GM18498 (cell line): ENCODE measurements around the gene ATXN7L3.
A peak's percentile ranks its signal among the peaks of the same experiment; 100 is the strongest.

Experiments used
- ATAC-seq: cut with Tn5 transposase; IDR thresholded peaks from one replicate; pipeline ENCODE4 v1.9.1; 2021; ENCODE audit warnings: mild to moderate bottlenecking, moderate library complexity; ENCODE audit not compliant: unreplicated experiment

The ATXN7L3 gene

GRCh38 chr17:44203731-44204440 is 4.2 kb upstream of the ATXN7L3 start:
- no peak for ATAC-seq

DNA sequence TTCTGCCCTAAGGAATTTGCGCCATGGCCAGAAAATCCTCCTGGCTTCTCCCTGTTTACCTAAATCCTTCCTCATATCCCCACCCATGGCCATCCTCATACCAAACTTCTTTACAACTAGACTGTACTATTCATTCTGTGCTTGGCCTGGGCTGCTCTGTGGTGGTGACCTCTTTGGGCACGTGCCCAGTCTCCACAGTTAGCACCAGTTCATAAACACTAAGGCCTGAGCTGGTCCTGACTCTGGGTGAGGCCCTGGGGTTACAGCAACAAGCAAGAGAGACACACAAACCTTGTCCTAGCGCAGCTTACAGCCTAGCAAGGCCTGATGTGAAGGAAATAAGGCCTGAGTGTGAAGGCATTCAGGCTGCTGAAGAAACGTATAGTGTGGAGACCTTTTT is 3.1 kb upstream of the ATXN7L3 start:
- ATAC-seq: no peak

DNA sequence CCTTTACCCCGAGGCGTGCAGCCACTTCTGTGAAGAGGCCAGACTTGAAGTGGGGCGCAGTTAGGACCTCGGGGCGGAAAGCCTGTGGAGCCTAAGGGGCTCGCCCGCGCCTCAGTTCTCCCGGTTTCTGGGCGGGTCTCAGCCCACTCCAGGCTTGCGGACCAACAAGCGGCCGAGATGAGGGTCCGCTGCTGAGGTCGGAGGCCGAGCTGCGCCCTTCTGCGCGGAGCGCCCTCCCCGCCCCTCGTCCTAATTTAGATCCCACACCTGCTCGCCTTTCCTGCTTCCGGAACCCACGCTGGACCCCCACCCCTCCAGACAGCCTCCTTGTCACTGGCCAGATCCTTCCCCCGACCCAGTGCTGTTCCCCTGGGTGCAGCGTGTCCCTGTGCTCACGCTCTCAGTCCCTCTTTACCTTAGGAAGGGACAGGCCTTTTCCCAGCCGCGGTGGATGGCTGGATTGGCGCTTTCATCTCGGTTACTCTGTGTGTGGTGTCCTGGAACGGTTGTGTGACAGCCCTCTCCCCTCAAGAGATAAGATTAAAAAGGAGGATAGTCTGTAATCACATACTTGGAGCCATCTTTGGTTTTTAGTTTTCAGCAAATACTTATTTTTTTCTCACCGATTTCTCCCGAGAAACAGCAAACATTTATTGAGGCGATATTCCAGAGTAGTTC is 933 bp upstream of the ATXN7L3 start:
- no peak for ATAC-seq

DNA sequence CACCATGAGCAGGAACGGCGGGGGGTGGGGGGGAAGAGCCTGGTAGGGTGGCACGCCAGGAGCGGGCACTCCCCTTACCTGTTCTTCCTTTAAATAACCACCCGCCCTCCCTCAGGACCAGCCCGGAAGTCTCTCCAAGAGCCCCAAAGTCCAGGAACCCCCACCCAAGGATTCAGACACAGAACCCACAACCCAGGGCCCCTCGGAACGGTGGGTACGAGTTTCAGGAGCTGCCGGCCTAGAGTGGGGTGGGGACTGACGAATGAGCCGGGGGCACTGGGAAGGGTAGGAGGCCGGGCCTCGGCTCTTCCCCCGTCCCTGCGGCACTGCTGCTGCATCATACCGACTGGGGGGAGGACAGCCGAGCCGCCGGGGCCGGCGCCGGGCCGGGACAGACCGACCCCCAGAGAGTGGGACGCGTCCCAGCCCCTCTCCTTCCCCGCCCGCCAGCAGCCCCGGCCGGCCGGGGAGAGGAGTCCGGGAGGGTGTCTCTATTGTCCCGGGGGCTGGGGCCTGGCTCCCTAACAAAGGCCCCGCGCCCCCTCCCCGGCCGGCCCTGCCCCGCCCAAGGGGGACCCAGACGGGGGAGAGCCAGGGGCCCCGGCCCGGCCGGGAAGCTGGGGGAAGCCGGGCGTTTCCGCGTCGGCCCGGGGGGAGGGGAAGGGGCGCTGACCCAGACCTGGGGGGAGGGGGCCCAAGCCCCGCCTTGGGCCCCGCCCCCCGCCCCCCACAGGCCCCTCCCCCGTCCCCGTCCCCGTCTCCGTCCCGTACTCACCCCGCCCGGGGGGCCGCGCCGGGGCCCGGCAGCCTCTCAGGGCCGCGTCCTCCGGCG is 747 bp downstream of the ATXN7L3 start:
- ATAC-seq: peak; percentile 31

DNA sequence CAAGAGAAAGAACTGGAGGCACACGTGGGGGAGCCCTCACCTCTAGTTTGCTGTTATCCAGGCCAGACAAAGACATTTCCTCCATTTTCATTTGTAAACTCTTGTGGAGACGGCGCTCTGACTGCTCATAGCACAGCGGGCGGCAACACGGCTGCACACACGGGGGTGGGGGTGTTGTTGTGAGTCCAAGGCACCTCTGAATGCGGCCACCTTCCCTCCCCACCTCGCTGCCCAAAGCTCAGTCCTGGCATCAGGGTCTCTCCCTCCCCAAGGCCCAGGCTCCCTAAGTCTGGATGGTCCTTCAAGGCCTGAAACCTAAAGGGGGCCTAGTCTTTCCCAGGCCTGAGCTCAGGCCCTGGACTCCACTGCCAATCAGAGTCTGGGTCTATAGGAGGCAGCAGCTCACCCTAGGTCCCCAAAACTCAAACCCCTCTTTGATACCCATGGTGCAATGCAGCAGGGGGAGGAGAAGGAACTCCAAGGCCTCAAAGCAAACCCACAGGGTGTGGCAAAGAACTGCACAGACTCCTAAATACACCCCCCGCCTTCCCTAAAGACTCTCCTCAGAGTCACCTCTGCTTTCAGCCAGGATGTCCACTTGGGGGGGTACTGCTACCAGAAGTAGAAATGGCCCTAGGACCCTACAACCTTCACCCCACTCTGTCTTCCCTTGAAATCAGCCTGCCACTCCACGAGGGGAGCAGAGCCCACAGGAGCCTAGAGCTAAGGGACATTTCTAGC is 1.5 kb downstream of the ATXN7L3 start:
- no peak for ATAC-seq

DNA sequence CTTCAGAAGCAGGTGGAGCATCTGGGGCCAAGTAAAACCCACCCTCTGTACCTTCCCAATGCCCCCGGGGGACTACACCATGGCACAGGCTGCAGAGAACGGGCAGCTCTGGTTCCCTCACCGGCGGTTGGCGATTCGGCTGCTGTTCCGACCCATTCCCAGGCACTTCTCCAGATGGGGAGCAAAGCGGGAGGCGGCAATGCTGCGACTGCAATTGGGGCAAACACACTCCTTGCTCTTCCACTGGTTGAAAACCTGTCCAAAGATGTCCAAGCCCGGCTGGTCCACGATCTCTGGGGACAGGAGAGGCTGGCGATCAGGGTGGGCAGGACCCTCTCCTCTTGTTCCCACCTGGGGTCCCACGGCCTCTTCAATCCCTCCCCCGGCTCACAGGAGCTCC is 2.6 kb downstream of the ATXN7L3 start:
- no peak for ATAC-seq

- no peak for ATAC-seq
Observed at GRCh38 chr17:44193326-44194084, 6.2 kb downstream of the ATXN7L3 start.

DNA sequence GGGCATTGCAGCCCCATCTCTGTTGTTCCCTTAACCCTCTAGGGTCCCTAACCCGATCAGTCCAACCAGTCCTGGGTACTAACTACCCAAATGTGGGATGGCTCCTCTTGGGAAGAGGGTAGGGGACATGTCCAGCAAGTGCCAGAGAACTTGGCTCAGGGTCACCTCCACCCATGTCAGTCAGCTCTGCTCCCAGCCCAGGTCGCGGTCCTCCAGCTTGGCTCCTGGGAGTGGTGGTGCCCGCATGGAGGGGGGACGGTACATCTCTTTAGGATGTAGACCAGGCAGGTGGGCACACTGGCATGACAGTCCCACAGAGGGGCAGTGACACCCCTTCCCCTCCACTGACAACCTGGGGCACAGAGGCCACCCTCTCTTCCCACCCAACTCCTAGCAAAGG is 6.9 kb downstream of the ATXN7L3 start:
- no peak for ATAC-seq

DNA sequence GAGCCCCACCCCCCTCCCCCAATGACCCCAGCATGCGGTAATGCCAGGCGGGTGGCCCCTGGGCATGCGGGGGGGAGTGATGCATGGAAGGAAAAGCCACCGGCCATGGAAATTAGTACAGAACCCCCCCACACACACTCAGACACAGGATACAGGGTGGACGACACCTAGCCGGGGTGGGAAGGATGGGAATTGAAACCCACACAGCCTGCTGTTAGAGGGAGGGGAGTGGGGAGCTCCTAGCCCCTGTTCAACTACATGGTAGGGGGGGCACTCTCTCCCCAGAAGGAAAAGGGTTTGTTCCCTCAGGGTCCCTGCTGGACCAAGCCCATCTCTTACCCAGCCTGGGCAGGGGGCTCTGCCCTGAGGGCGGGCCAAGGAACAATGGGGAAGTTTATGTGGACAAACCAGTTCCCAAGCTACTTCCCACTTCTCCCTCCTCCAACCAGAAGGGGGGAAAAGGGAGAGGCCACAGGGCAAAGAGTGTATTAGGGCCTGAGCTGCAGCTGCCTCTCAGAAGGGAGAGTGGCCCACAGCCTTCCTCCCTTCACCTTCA is 7.7 kb downstream of the ATXN7L3 start:
- no peak for ATAC-seq

- no peak for ATAC-seq
Observed at GRCh38 chr17:44191369-44191768, 8.3 kb downstream of the ATXN7L3 start.

- no peak for ATAC-seq
Observed at GRCh38 chr17:44190481-44190880, 9.2 kb downstream of the ATXN7L3 start.

DNA sequence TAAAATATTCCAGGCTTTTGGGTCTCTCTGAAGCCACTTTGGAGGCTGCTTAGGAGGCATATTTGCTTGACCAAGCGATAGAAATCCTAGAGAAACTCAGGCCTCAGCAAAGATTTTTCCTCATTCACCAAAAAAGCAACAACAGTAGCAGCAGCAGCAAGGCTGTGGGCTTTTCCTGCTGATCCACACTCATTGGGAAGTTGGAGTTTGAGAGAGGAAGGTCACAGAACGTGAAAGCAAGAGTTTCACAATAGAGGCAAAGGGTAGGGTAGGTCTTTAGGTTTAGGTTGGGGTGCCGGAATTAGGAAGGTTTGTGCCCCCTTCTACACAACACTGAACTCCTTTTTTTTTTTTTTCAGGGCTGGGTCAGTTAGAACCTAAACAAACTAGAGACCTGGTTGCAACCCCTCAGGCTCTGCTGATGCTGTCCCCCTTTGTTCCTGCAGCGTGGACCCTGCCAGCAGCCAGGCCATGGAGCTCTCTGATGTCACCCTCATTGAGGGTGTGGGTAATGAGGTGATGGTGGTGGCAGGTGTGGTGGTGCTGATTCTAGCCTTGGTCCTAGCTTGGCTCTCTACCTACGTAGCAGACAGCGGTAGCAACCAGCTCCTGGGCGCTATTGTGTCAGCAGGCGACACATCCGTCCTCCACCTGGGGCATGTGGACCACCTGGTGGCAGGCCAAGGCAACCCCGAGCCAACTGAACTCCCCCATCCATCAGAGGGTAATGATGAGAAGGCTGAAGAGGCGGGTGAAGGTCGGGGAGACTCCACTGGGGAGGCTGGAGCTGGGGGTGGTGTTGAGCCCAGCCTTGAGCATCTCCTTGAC is 10.9 kb downstream of the ATXN7L3 start:
- ATAC-seq: no peak

- peak; percentile 51 for ATAC-seq
Observed at GRCh38 chr17:44187131-44187899, 12.4 kb downstream of the ATXN7L3 start.

DNA sequence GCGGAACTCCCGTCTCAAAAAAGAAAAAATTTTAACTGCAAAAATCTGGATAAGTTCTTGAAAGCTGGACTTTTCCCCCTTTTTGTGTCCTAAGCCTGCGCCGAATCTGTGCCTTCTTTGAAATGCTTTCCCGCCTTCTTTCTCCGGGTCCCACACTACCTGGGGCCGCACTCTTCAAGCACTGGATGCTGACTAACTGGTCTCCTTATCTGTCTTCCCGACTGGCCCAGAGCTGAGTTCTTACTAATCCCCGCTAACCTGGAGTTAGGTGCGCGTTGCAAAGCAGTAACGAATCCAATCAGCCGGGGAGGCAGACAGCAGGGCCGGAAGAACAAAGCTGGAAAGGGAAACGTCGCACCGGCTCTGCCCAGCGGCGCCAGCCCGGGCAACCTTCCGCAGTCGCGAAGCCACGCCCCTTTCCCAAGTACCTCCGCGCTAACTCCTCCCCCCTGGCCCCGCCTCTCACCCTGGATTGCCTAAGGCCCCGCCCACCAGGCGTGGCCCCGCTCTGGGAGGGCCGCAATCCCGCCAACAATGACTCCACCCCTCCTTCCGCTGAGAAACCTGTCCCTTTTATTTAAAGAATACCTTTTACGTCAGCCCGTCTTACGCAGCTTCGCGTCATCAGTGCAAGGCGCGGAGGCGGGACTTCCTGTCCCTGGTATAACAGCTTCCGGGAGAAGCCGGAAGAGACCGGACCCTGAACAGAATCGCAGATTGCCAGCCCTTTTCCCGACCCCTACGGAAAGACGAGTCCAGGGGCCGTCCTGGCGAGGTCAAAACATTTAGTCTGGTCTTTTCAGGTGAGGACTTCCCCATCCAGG is 13.2 kb downstream of the ATXN7L3 start, which contains the start of gene TMUB2:
TMUB2 (plus strand) TSS at position 666 of the 824 bp plus-strand sequence. CDS start 737 bp downstream, outside the sequence.
- ATAC-seq: peak; percentile 90

- no peak for ATAC-seq
Observed at GRCh38 chr17:44184212-44184810, 15.4 kb downstream of the ATXN7L3 start.

DNA sequence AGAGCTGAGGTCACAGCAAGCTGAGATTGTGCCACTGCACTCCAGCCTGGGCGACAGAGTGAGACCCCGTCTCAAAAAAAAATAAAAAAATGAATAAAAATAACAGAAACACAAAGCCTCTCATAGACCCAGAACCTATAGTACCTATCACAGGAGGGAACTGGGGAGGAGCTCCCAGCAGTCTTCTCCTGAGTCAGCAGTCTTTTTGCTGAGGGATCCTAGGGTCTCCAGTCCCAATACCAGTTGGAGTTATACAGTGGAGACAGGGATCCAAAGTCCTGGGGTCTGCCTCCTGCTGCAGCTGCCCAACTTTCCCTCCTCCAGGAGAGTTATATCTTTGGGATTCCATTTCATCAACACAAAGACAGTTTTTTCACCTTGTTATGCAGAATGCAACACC is 16.7 kb downstream of the ATXN7L3 start:
- no peak for ATAC-seq

DNA sequence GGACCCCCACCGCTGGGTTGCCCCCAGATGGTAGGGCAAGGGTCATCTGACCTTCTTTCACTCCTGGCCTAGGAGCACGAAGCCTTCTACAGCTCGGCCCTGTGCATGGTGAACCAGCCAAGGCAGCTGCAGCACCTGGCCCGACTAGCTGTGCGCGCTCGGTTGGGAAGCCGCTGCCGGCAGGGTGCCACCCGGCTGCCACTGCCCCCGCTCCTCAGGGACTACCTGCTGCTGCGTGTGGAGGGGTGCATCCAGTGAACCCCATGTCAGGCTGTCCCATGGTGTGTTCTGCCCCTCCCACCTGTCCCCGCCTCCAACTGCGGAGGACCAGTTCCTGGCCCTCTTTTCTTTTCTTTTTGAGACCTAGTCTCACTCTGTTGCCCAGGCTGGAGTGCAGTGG is 21.6 kb downstream of the ATXN7L3 start:
- ATAC-seq: no peak
